Body of pancreas (tissue), 4 donors: ENCODE measurements around the gene FYCO1.

Source experiments
- CTCF ChIP-seq, 7 experiments: fragments of 450-650 bp in 4 of 7; fragments of 200-600 bp in 3 of 7; sonication (generic) in 3 of 7; IDR thresholded peaks; one replicate each; pipeline ENCODE4 v1.5.1; 2016 to 2019; ENCODE audit warnings: antibody characterized with exemption in 7 of 7
- POLR2A ChIP-seq, 3 donors: fragments of 450-650 bp; IDR thresholded peaks; one replicate each; pipeline ENCODE4 v1.6.1; 2016; ENCODE audit warnings: antibody characterized with exemption in 3 of 3, mild to moderate bottlenecking in 2 of 3

DNA sequence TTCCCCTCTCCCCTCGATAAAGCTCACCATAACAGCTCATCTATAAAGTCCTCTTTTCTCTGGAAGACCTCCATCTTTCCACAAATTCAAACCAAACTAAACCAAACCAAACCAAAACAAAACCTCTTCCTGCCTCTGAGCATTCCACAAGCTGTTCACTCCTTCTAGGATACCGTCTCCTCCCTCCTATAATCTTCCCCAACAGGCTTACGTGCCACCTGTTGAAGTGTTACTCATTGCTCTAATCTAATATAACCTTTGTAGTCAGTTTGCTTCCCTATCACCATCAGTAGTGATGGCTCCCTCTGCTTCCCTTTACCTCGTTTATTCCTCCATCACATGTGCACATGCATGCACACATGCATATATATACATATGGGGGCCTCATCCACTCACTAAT is 122.0 kb downstream of the FYCO1 start:
- TF ChIP-seq POLR2A (IDR thresholded peaks at IDR 0.05) (no peak), CTCF (IDR thresholded peaks at IDR 0.05) (no peak)
